ENCODE results near the gene SPAG6. TPM values are rescaled to one million over a fixed set of nuclear protein-coding genes. Genes with fewer than 3 reads are reported as not detected.
"Not testable (repeated sequence)": the region's sequence is repeated elsewhere in the genome, so short reads cannot be mapped to it uniquely, and the experiment has no call there.

Gene SPAG6
- under 1 TPM; 0.09 to 0.11 TPM for total RNA-seq

GRCh38 chr10:22345301-22346095 lies at the start of gene SPAG6:
TSS of gene SPAG6 (plus strand) at chr10:22345496. CDS start at chr10:22345612, 116 bp downstream.
- CTCF ChIA-PET, result interaction anchor here (0.6 to 1.2 kb wide), 2 partner anchors 98 to 102 kb away, joined by 3 to 4 read pairs; no protein-coding TSS in a partner anchor
- peak within 1 kb of the TSS; percentile 61 for H3K4me3 Mint-ChIP-seq
- intact Hi-C loops (cut with DNase I, micrococcal nuclease), result loop anchor here in 1 of 2 experiments (2.0 to 10.0 kb wide), 2 partner anchors 17 to 851 kb away; no protein-coding TSS in a partner anchor
- POLR2A ChIA-PET, result no interaction called here
- DNase-seq (peak; percentile 82), ATAC-seq (peak; percentile 46)
- H3K4me1 Mint-ChIP-seq, result peaks cover 19% of the 10 kb centered on the region
- H3K27ac Mint-ChIP-seq, result no peak within 1 kb of the TSS
- H3K27me3 Mint-ChIP-seq, result peaks cover 46% of the 10 kb centered on the region
- H3K9me3 Mint-ChIP-seq (ENCODE audit: low read depth), result no peaks in the 10 kb centered on the region
- peaks cover 7% of the 10 kb centered on the region for H3K36me3 Mint-ChIP-seq (ENCODE audit: low read depth)

GRCh38 chr10:22301193-22301592 lies 44.1 kb upstream of the SPAG6 start:
- no peak overlapping the region for H3K27ac Mint-ChIP-seq
- DNase-seq (no peak), ATAC-seq (no peak)
- intact Hi-C loops (cut with DNase I, micrococcal nuclease), result no loop called here
- H3K27me3 Mint-ChIP-seq, result no peaks in the 10 kb centered on the region
- POLR2A ChIA-PET, result no interaction called here
- H3K4me1 Mint-ChIP-seq, result no peaks in the 10 kb centered on the region
- no peak overlapping the region for H3K4me3 Mint-ChIP-seq
- CTCF ChIA-PET, result interaction anchor here (1.1 kb wide), 1 partner anchor 42 kb away, joined by 3 read pairs; no protein-coding TSS in a partner anchor
- H3K9me3 Mint-ChIP-seq (ENCODE audit: low read depth), result no peaks in the 10 kb centered on the region
- H3K36me3 Mint-ChIP-seq (ENCODE audit: low read depth), result no peaks in the 10 kb centered on the region

- intact Hi-C loops (cut with DNase I, micrococcal nuclease), result no loop called here
- Mint-ChIP-seq H3K36me3 (ENCODE audit: low read depth) (no peaks in the 10 kb centered on the region), H3K27ac (no peak overlapping the region), H3K4me1 (peaks cover 4% of the 10 kb centered on the region), H3K9me3 (ENCODE audit: low read depth) (no peaks in the 10 kb centered on the region), H3K27me3 (no peaks in the 10 kb centered on the region), H3K4me3 (no peak overlapping the region)
- POLR2A ChIA-PET, result no interaction called here
- ATAC-seq (no peak), DNase-seq (no peak)
- CTCF ChIA-PET, result no interaction called here
Measured at GRCh38 chr10:22303461-22303860, 41.8 kb upstream of the SPAG6 start.

GRCh38 chr10:22305721-22306120 lies 39.6 kb upstream of the SPAG6 start:
- intact Hi-C loops (cut with DNase I, micrococcal nuclease), result no loop called here
- DNase-seq, result no peak
- Mint-ChIP-seq H3K9me3 (ENCODE audit: low read depth) (no peaks in the 10 kb centered on the region), H3K4me1 (peaks cover 10% of the 10 kb centered on the region), H3K4me3 (no peak overlapping the region), H3K36me3 (ENCODE audit: low read depth) (no peaks in the 10 kb centered on the region), H3K27ac (no peak overlapping the region), H3K27me3 (no peaks in the 10 kb centered on the region)
- POLR2A ChIA-PET, result no interaction called here
- no peak for ATAC-seq
- CTCF ChIA-PET, result interaction anchor here (0.7 kb wide), 1 partner anchor 518 kb away, joined by 3 read pairs; no protein-coding TSS in a partner anchor

- intact Hi-C loops (cut with DNase I, micrococcal nuclease), result loop anchor here (1.0 kb wide), 4 partner anchors 8 to 86 kb away; partner anchors contain the start of gene COMMD3 (in 1 of the 2)
- ATAC-seq, result peak; percentile 99
- peak; percentile 60 for DNase-seq
- H3K4me3 Mint-ChIP-seq, result no peak overlapping the region
- no peak overlapping the region for H3K27ac Mint-ChIP-seq
- H3K9me3 Mint-ChIP-seq (ENCODE audit: low read depth), result no peaks in the 10 kb centered on the region
- POLR2A ChIA-PET, result interaction anchor here (0.7 kb wide), 1 partner anchor 129 kb away, joined by 3 read pairs; no protein-coding TSS in a partner anchor
- peaks cover 10% of the 10 kb centered on the region for H3K4me1 Mint-ChIP-seq
- peaks cover 3% of the 10 kb centered on the region for H3K27me3 Mint-ChIP-seq
- no peaks in the 10 kb centered on the region for H3K36me3 Mint-ChIP-seq (ENCODE audit: low read depth)
- CTCF ChIA-PET, result interaction anchor here (0.8 to 1.6 kb wide), 6 partner anchors 11 to 294 kb away, joined by 3 to 4 read pairs (median 3); no protein-coding TSS in a partner anchor
Measured at GRCh38 chr10:22308390-22308789, 36.9 kb upstream of the SPAG6 start.

- H3K27me3 Mint-ChIP-seq, result peaks cover 3% of the 10 kb centered on the region
- peaks cover 10% of the 10 kb centered on the region for H3K4me1 Mint-ChIP-seq
- no peaks in the 10 kb centered on the region for H3K36me3 Mint-ChIP-seq (ENCODE audit: low read depth)
- intact Hi-C loops (cut with DNase I, micrococcal nuclease), result no loop called here
- ChIA-PET CTCF (interaction anchor here (1.0 kb wide), 1 partner anchor 34 kb away, joined by 3 read pairs; no protein-coding TSS in a partner anchor), POLR2A (no interaction called here)
- no peak for ATAC-seq
- H3K27ac Mint-ChIP-seq, result peak overlapping the region; percentile 31
- DNase-seq, result no peak
- no peaks in the 10 kb centered on the region for H3K9me3 Mint-ChIP-seq (ENCODE audit: low read depth)
- H3K4me3 Mint-ChIP-seq, result no peak overlapping the region
Measured at GRCh38 chr10:22309180-22310000, 35.9 kb upstream of the SPAG6 start.

GRCh38 chr10:22310012-22310411 lies 35.3 kb upstream of the SPAG6 start:
- peaks cover 14% of the 10 kb centered on the region for H3K4me1 Mint-ChIP-seq
- DNase-seq; H3K27me3 Mint-ChIP-seq; POLR2A ChIA-PET; H3K4me3 Mint-ChIP-seq; H3K36me3 Mint-ChIP-seq (ENCODE audit: low read depth); H3K9me3 Mint-ChIP-seq (ENCODE audit: low read depth); intact Hi-C loops (cut with DNase I, micrococcal nuclease); ATAC-seq; H3K27ac Mint-ChIP-seq: not testable (repeated sequence)
- CTCF ChIA-PET, result interaction anchor here (1.0 to 1.2 kb wide), 2 partner anchors 9 to 33 kb away, joined by 3 to 4 read pairs; no protein-coding TSS in a partner anchor

GRCh38 chr10:22310928-22311327 lies 34.4 kb upstream of the SPAG6 start:
- H3K36me3 Mint-ChIP-seq (ENCODE audit: low read depth), result no peaks in the 10 kb centered on the region
- H3K27ac Mint-ChIP-seq, result no peak overlapping the region
- ChIA-PET CTCF (interaction anchor here (1.0 to 1.2 kb wide), 2 partner anchors 8 to 32 kb away, joined by 3 to 4 read pairs; no protein-coding TSS in a partner anchor), POLR2A (no interaction called here)
- ATAC-seq (no peak), DNase-seq (no peak)
- no peaks in the 10 kb centered on the region for H3K9me3 Mint-ChIP-seq (ENCODE audit: low read depth)
- peaks cover 22% of the 10 kb centered on the region for H3K4me1 Mint-ChIP-seq
- H3K27me3 Mint-ChIP-seq, result peaks cover 3% of the 10 kb centered on the region
- no peak overlapping the region for H3K4me3 Mint-ChIP-seq
- intact Hi-C loops (cut with DNase I, micrococcal nuclease), result no loop called here

- CTCF ChIA-PET, result no interaction called here
- peaks cover 3% of the 10 kb centered on the region for H3K27me3 Mint-ChIP-seq
- H3K4me1 Mint-ChIP-seq, result peaks cover 34% of the 10 kb centered on the region
- peaks cover 3% of the 10 kb centered on the region for H3K36me3 Mint-ChIP-seq (ENCODE audit: low read depth)
- H3K4me3 Mint-ChIP-seq, result peak overlapping the region; percentile 94
- no peak for DNase-seq
- peak; percentile 24 for ATAC-seq
- intact Hi-C loops (cut with DNase I, micrococcal nuclease), result loop anchor here (2.0 to 5.0 kb wide), 5 partner anchors 86 to 798 kb away; partner anchors contain the start of genes DNAJC1 (in 1 of the 2), MLLT10 (in 1 of the 2) and PIP4K2A (in 1 of the 2)
- peak overlapping the region; percentile 97 for H3K27ac Mint-ChIP-seq
- POLR2A ChIA-PET, result no interaction called here
- no peaks in the 10 kb centered on the region for H3K9me3 Mint-ChIP-seq (ENCODE audit: low read depth)
Measured at GRCh38 chr10:22314852-22315251, 30.4 kb upstream of the SPAG6 start.

- POLR2A ChIA-PET, result interaction anchor here (1.2 to 1.6 kb wide), 3 partner anchors 24 to 121 kb away, joined by 3 to 14 read pairs (median 5); no protein-coding TSS in a partner anchor
- peak overlapping the region; percentile 94 for H3K4me3 Mint-ChIP-seq
- DNase-seq, result no peak
- H3K9me3 Mint-ChIP-seq (ENCODE audit: low read depth), result no peaks in the 10 kb centered on the region
- peaks cover 6% of the 10 kb centered on the region for H3K36me3 Mint-ChIP-seq (ENCODE audit: low read depth)
- peak overlapping the region; percentile 97 for H3K27ac Mint-ChIP-seq
- H3K27me3 Mint-ChIP-seq, result peaks cover 7% of the 10 kb centered on the region
- peaks cover 38% of the 10 kb centered on the region for H3K4me1 Mint-ChIP-seq
- CTCF ChIA-PET, result interaction anchor here (0.6 to 1.1 kb wide), 3 partner anchors 8 to 775 kb away, joined by 3 read pairs; no protein-coding TSS in a partner anchor
- ATAC-seq, result peak; percentile 1
- intact Hi-C loops (cut with DNase I, micrococcal nuclease), result loop anchor here (1.0 to 5.0 kb wide), 12 partner anchors 7 to 798 kb away; partner anchors contain the start of genes DNAJC1 (in 2 of the 2), MLLT10 (in 1 of the 2) and PIP4K2A (in 1 of the 2)
Measured at GRCh38 chr10:22315455-22316285, 29.6 kb upstream of the SPAG6 start.
